GM12892 (cell line): ENCODE measurements around the gene TMUB2.

Experiments used
- POLR2A ChIP-seq: IDR thresholded peaks from 2 replicates; pipeline ENCODE4 v1.6.1; 2011; ENCODE audit warnings: low read depth, low read length, control low read depth
- POLR2AphosphoS5 ChIP-seq: IDR thresholded peaks from 2 replicates; pipeline ENCODE4 v1.6.1; 2011; ENCODE audit warnings: low read depth, low read length, control low read depth

GRCh38 chr17:44213403-44214229 lies 26.8 kb downstream of the TMUB2 start:
- TF ChIP-seq POLR2A (peak; percentile 33; the same call in 1 of the 2 replicates), POLR2AphosphoS5 (peak; percentile 79; the same call in 1 of the 2 replicates)
